Dermis microvascular lymphatic vessel endothelial cell (primary cell): ENCODE data around the gene DMAC2. TPM values are rescaled to one million over a fixed set of nuclear protein-coding genes. Genes with fewer than 3 reads are reported as not detected.
"Not testable (repeated sequence)": the region's sequence is repeated elsewhere in the genome, so short reads cannot be mapped to it uniquely, and the experiment has no call there.

Experiments used
- DNase-seq, 2 donors: peaks; one replicate each; pipeline versions ENCODE4 v3.0.0 to v3.0.0-alpha.2; 2010; ENCODE audit warnings: low read depth in 2 of 2
- total RNA-seq: library from RNA; depleted of rRNA; stranded (reverse); fragments of >200 nt; gene quantifications from 2 replicates; pipeline ENCODE4 v1.2.1, GENCODE V29; 2014

The DMAC2 gene
- total RNA-seq, 1 donor from 2014 or later = 36.7 TPM

DNA sequence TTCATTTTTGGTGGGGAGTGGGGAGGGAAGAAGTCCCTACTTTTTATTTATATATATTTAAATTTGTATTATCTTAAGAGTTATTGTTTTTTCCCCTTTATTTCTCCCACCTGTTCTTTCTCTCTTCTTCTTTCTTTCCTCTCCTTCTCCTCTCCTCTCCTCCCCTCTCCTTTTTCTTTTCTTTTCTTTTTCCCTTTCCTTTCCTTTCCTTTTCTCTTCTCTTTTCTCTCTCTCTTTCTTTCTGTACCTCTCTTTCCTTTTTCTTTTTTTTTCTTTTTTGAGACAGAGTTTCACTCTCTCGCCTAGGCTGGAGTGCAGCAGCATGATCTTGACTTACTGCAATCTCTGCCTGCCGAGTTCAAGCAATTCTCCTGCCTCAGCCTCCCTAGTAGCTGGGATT is 40.2 kb downstream of the DMAC2 start:
- DNase-seq = no peak

DNA sequence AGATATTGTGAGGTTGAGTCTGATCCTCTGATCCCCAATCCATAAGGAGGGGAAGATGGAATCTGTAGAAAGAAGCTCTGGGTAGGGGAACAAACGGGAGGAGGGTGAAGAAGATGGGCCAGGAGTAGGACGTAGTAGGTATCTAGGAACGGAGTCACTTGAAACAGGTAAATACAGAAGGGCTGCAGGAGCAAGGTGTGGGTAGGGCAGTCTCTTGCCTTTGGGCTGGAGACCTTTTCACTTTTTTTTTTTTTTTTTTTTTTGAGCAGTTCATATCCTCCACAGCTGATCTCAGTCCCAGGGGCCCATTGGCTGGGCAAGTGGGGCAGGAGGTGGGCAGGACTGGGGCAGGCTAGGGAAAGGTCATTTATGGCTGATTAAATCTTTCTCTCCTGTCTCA is 40.6 kb downstream of the DMAC2 start:
- no peak for DNase-seq

DNA sequence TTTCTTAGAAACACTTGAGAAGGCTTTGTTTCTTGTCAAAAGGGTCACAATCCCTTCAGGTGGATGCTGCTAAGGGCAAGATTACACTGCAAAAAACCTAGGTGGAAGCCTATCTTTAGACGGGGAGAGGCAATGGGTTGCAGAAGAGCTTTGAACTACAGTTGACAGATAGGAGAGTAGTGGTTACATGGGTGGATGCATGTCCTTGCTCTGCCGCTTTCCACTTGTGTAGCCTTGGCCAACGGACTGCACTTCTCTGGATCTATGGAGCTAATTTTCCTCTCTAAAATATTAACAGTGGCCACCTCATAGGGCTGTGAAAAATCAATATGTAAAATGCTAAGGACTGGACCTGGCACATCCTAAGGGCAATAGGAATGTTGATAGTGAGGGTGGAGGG is 41.1 kb downstream of the DMAC2 start:
- DNase-seq = no peak

DNA sequence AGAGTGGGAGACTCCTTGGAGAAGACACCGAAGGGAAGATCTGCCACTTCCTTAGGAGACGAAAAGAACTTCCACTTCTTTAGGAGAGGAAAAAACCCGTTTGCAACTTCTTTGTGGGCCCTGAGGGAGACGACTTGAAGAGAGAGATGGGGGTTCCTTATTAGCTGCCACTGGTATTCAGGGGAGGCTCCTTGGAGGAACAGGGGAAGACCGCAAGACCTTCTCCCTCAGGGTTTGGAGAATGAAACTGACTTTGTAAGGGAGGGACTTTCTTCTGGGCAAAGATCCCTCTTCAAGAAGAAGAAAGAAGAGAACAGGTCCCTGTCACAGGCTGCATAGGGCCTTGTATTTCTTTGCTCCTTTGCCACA is 41.7 kb downstream of the DMAC2 start:
- no peak for DNase-seq

DNA sequence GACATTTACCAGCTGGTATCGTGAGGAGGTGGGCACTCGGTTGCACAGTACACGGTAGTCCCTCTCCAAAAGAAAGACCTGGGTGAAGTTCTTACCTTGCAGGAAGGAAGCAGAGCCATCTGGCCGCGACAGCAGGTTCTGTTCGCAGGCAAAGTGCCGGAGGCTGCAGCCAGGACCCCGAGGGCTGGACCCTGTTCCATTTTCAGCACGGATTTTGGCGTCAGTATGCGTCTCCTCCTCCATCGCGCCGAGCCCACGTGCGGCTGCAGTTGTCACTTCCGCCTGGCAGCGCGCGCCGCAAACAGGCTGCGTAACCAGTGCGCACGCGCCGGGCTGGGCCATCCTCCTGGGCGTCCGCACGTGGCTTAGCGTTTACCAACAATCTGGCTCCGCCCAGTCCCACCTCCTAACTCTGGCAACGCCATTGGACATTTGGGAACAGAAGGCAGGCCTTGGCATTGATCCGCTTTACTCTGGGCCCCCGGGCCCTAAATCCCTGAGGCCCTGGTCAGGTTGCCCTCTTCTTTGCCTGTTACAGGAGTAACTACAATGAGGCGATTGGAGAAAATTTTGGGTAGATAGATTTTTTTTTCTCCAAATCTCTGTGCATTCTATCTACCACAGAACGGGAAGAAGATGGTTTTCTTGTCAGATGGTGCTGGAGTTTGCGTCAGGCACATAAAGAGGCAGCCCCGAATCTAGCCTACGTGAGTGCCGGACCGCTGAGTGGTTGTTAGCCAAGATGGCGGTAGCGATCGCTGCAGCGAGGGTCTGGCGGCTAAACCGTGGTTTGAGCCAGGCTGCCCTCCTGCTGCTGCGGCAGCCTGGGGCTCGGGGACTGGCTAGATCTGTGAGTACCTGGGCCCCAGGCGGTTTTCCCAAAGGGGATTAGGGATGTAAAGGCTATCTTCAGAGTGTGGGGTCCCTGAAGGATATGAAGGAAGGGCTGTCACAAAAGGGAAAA is 42.3 kb downstream of the DMAC2 start, which contains the start of the genes BCKDHA and EXOSC5:
BCKDHA (plus strand) TSS at position 733 of the 964 bp plus-strand sequence; CDS start at position 743, 10 bp downstream.
EXOSC5 (minus strand) TSS at position 274 of the 964 bp plus-strand sequence; CDS start at position 243, 31 bp downstream.
- DNase-seq = peak; percentile 100

DNA sequence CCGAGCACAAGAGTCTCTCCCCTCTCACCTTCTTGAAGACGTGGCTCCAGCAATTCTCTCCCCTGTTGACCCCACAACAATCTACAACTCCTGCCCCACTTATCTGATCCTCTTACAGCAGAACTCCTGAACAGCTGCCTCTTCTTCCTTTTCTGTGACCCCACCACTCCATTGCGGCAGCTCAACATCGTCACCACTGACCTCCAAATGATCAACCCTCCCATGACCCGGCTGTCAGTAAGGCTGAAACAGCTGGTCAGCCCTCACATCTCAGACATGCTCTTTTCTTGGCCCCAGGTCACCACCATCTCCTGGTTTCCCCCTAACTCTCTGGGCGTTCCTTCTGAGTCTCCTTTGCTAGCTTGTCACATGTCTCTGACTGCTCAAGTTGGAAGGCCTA is 44.4 kb downstream of the DMAC2 start:
- no peak for DNase-seq

DNA sequence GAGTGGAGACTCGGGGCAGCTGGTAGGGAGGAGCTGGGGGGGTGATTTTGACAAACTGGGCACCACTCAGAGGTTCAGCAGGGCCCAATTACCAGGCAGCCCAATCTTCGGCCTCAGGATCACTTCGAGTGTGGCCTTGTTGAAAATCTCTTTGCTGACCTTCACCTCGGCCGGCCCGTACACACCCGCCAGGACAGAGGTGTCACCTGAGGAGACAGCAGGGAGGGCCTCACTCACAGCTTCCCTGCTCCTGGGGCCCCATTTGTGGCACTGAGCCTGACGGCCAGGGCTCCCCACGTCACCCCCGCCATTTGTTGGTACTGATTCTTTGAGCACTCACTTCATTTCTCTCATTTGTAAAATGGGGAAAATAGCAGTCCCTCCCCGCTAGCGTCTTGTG is 46.9 kb downstream of the DMAC2 start:
- no peak for DNase-seq

DNA sequence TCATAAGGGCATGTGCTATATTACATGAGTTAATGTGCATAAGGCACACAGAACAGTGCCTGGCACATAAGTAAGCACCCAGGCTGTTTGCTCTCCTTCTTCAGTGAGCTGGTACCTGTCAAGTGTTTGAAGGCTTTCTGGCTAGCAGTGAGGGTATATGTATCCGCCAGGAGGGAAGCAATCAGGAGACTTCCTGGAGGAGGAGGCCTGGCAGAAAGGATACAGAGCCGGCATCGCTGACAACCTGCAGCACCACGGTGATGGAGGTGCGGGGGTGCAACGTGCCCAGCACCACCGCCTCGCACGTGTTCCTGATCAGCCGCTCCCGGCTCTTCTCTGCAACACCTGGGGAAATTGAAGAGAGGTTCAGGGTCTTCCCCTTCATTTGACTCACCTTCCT is 48.1 kb downstream of the DMAC2 start:
- DNase-seq = no peak

DNA sequence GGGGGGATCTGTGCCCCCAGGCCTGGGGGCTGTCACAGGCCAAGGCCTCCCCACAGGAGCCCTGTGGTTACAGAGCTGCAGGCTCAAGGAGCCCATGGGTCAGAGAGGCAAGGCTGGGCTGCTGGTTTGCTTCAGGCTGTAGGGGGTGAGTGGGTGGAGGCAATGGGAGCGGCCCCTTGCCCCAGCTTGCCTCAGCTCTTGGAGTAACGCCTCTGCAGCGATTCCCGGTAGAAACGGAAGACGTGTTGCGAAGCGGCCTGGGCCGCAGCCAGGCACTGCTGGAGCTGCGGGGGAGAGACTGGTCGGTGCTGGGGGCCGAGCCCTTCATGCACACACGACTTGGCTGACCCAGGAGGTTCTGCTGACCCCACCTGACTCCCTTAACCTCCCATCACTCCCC is 53.3 kb downstream of the DMAC2 start:
- no peak for DNase-seq

DNA sequence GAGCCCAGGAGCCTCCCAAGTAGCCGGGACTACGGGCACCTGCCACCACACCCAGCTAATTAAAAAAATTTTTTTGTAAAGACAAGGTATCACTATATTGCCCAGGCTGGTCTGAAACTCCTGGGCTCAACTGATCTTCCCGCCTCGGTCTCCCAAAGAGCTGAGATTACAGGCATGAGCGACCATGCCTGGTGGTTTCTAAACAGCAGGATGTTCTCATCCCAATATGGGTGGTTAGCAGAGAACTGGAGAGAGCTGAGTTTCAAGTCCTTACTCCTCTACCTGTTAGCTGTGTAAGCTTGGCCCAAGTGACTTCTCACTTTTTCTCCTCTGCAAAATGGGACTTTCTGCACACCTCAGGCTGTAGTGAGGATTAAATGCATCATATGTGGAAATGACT is 55.4 kb downstream of the DMAC2 start:
- DNase-seq = no peak

DNA sequence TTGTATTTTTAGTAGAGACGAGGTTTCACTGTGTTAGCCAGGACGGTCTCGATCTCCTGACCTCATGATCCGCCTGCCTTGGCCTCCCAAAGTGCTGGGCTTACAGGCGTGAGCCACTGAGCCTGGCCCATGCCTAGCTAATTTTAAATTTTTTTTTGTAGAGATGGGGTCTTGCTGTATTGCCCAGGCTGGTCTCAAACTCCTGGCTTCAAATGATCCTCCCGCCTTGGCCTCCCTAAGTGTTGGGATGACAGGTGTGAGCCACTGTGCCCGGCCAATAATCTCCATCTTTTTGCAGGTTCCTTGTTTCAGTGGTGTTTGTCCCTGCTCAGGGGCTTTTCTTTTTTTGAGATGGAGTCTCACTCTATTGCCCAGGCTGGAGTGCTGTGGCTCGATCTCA is 58.2 kb downstream of the DMAC2 start:
- DNase-seq = not testable (repeated sequence)

Other genes starting within 250 kb of the DMAC2 start
- 0.38 and 0.39 TPM in 2 replicates for gene CYP2S1, start 246.7 kb downstream of the DMAC2 start, total RNA-seq
- 5.8 and 24.9 TPM in 2 replicates for gene AXL, start 220.7 kb downstream of the DMAC2 start, total RNA-seq
- gene HNRNPUL1, start 175.5 kb downstream of the DMAC2 start, total RNA-seq = 49.6 and 64.0 TPM in 2 replicates
- 4.5 and 7.7 TPM in 2 replicates for gene CCDC97, start 129.7 kb downstream of the DMAC2 start, total RNA-seq
- gene TGFB1, start 86.0 kb downstream of the DMAC2 start, total RNA-seq = 20.8 and 67.1 TPM in 2 replicates
- gene B9D2, start 75.8 kb downstream of the DMAC2 start, total RNA-seq = 5.9 and 6.7 TPM in 2 replicates
- 2.5 and 3.9 TPM in 2 replicates for gene TMEM91, start 63.4 kb downstream of the DMAC2 start, total RNA-seq
- gene EXOSC5, start 42.6 kb downstream of the DMAC2 start, total RNA-seq = 13.8 and 15.7 TPM in 2 replicates
- gene BCKDHA, start 42.1 kb downstream of the DMAC2 start, total RNA-seq = 35.8 and 49.2 TPM in 2 replicates
- gene B3GNT8, start 12.5 kb downstream of the DMAC2 start, total RNA-seq = 1.9 and 2.9 TPM in 2 replicates
- not detected in 2 replicates for gene ERICH4, start 3.2 kb upstream of the DMAC2 start, total RNA-seq
- 10.8 and 17.7 TPM in 2 replicates for gene CEACAM21, start 136.3 kb upstream of the DMAC2 start, total RNA-seq
- not detected in 2 replicates for gene CEACAM4, start 187.2 kb upstream of the DMAC2 start, total RNA-seq
- gene CEACAM7, start 248.4 kb upstream of the DMAC2 start, total RNA-seq = 0.39 and 3.9 TPM in 2 replicates